ENCODE measurements around the gene PAX3. TPM values are rescaled to one million over a fixed set of nuclear protein-coding genes. Genes with fewer than 3 reads are reported as not detected.

Gene PAX3
- total RNA-seq, 2 donors from 2014 or later: not detected

GRCh38 chr2:222322236-222322635, 23.4 kb upstream of the PAX3 start:
- Histone ChIP-seq H3K36me3 (ENCODE audit: control insufficient read depth, insufficient read depth, low read length) (no peaks in the 10 kb centered on the region), H3K9ac (ENCODE audit: extremely low read depth, low read length, poor library complexity, severe bottlenecking) (no peak overlapping the region), H3K27me3 (ENCODE audit: control insufficient read depth, insufficient read depth, low read length, poor library complexity, severe bottlenecking) (peaks cover 87% of the 10 kb centered on the region), H3K27ac (ENCODE audit: low read depth, low read length) (no peak overlapping the region), H3K9me3 (ENCODE audit: control insufficient read depth, low read length) (no peaks in the 10 kb centered on the region), H3K4me1 (ENCODE audit: control insufficient read depth, insufficient read depth, low read length) (no peaks in the 10 kb centered on the region), H3K4me3 (ENCODE audit: low read length) (no peak overlapping the region)
- no peak for TF ChIP-seq CTCF (conservative IDR thresholded peaks at IDR 0.05)
- DNase-seq: no peak
- Mint-ChIP-seq H3K27me3 (ENCODE audit: insufficient read depth) (peaks cover 86% of the 10 kb centered on the region), H3K4me1 (peaks cover 3% of the 10 kb centered on the region), H3K27ac (no peak overlapping the region), H3K36me3 (ENCODE audit: low read depth) (no peaks in the 10 kb centered on the region), H3K9me3 (no peaks in the 10 kb centered on the region), H3K4me3 (no peak overlapping the region)

- peaks cover 89% of the 10 kb centered on the region for H3K27me3 ChIP-seq (ENCODE audit: control insufficient read depth, insufficient read depth, low read length, poor library complexity, severe bottlenecking)
- Mint-ChIP-seq H3K27ac (no peak overlapping the region), H3K36me3 (ENCODE audit: low read depth) (no peaks in the 10 kb centered on the region), H3K27me3 (ENCODE audit: insufficient read depth) (peaks cover 86% of the 10 kb centered on the region), H3K4me1 (peaks cover 3% of the 10 kb centered on the region), H3K4me3 (peak overlapping the region; percentile 53), H3K9me3 (no peaks in the 10 kb centered on the region)
- DNase-seq: peak; percentile 75
- H3K4me3 ChIP-seq (ENCODE audit: low read length): peak overlapping the region; percentile 75
- no peak overlapping the region for H3K9ac ChIP-seq (ENCODE audit: extremely low read depth, low read length, poor library complexity, severe bottlenecking)
- no peaks in the 10 kb centered on the region for H3K36me3 ChIP-seq (ENCODE audit: control insufficient read depth, insufficient read depth, low read length)
- WGBS, 2 experiments (ENCODE audit: insufficient coverage in 1 of 2, insufficient read length in 1 of 2): 11 to 20% methylated on average over 22 to 38 of the region's 38 CpGs
- H3K4me1 ChIP-seq (ENCODE audit: control insufficient read depth, insufficient read depth, low read length): no peaks in the 10 kb centered on the region
- TF ChIP-seq CTCF (conservative IDR thresholded peaks at IDR 0.05): no peak
- no peaks in the 10 kb centered on the region for H3K9me3 ChIP-seq (ENCODE audit: control insufficient read depth, low read length)
- no peak overlapping the region for H3K27ac ChIP-seq (ENCODE audit: low read depth, low read length)
These were observed 21.9 kb upstream of the PAX3 start for GRCh38 chr2:222320436-222321395.

GRCh38 chr2:222319586-222320435, 21.0 kb upstream of the PAX3 start:
- no peaks in the 10 kb centered on the region for H3K36me3 Mint-ChIP-seq (ENCODE audit: low read depth)
- no peaks in the 10 kb centered on the region for H3K9me3 ChIP-seq (ENCODE audit: control insufficient read depth, low read length)
- no peak for TF ChIP-seq CTCF (conservative IDR thresholded peaks at IDR 0.05)
- peak; percentile 85 for DNase-seq
- H3K27ac ChIP-seq (ENCODE audit: low read depth, low read length): no peak overlapping the region
- H3K9ac ChIP-seq (ENCODE audit: extremely low read depth, low read length, poor library complexity, severe bottlenecking): no peak overlapping the region
- peaks cover 89% of the 10 kb centered on the region for H3K27me3 ChIP-seq (ENCODE audit: control insufficient read depth, insufficient read depth, low read length, poor library complexity, severe bottlenecking)
- no peak overlapping the region for H3K27ac Mint-ChIP-seq
- peaks cover 86% of the 10 kb centered on the region for H3K27me3 Mint-ChIP-seq (ENCODE audit: insufficient read depth)
- H3K4me3 ChIP-seq (ENCODE audit: low read length): peak overlapping the region; percentile 75
- H3K4me1 Mint-ChIP-seq: peaks cover 3% of the 10 kb centered on the region
- H3K9me3 Mint-ChIP-seq: no peaks in the 10 kb centered on the region
- H3K4me3 Mint-ChIP-seq: peak overlapping the region; percentile 53
- WGBS, 2 experiments (ENCODE audit: insufficient coverage in 1 of 2, insufficient read length in 1 of 2): 0% methylated on average over 7 to 95 of the region's 96 CpGs
- no peaks in the 10 kb centered on the region for H3K4me1 ChIP-seq (ENCODE audit: control insufficient read depth, insufficient read depth, low read length)
- no peaks in the 10 kb centered on the region for H3K36me3 ChIP-seq (ENCODE audit: control insufficient read depth, insufficient read depth, low read length)

Measured in endodermal cell (in vitro differentiated cells).